Measurements from ENCODE around the gene RAB5B.

The RAB5B gene

GRCh38 chr12:55973599-55974307, at the start of gene RAB5B:
Gene RAB5B (plus strand): TSS chr12:55974078. CDS start chr12:55986961, 12,883 bp downstream.
- no peaks in the 10 kb centered on the region for H3K27me3 ChIP-seq (ENCODE audit: insufficient read depth, low read depth, severe bottlenecking)
- no peak for TF ChIP-seq CTCF (IDR thresholded peaks at IDR 0.05; ENCODE audit: low read depth, low read length)
- no peaks in the 10 kb centered on the region for H3K9me3 ChIP-seq (ENCODE audit: severe bottlenecking)
- DNase-seq, result peak; percentile 99
- H3K4me3 ChIP-seq (ENCODE audit: low read depth, low read length), result peak within 1 kb of the TSS; percentile 81
- H3K36me3 ChIP-seq, result peaks cover 31% of the 10 kb centered on the region
- peak within 1 kb of the TSS; percentile 81 for H3K27ac ChIP-seq

- DNase-seq, result no peak
- no peak for TF ChIP-seq CTCF (IDR thresholded peaks at IDR 0.05; ENCODE audit: low read depth, low read length)
- H3K36me3 ChIP-seq, result peaks cover 17% of the 10 kb centered on the region
- no peaks in the 10 kb centered on the region for H3K27me3 ChIP-seq (ENCODE audit: insufficient read depth, low read depth, severe bottlenecking)
- H3K4me3 ChIP-seq (ENCODE audit: low read depth, low read length), result no peak overlapping the region
- no peak overlapping the region for H3K27ac ChIP-seq
- H3K9me3 ChIP-seq (ENCODE audit: severe bottlenecking), result no peaks in the 10 kb centered on the region
Observed at GRCh38 chr12:55925371-55925770, 48.5 kb upstream of the RAB5B start.

GRCh38 chr12:55925870-55926737, 47.8 kb upstream of the RAB5B start:
- H3K36me3 ChIP-seq, result peaks cover 15% of the 10 kb centered on the region
- peak overlapping the region; percentile 88 for H3K27ac ChIP-seq
- no peaks in the 10 kb centered on the region for H3K9me3 ChIP-seq (ENCODE audit: severe bottlenecking)
- peak overlapping the region; percentile 79 for H3K4me3 ChIP-seq (ENCODE audit: low read depth, low read length)
- no peaks in the 10 kb centered on the region for H3K27me3 ChIP-seq (ENCODE audit: insufficient read depth, low read depth, severe bottlenecking)
- TF ChIP-seq CTCF (IDR thresholded peaks at IDR 0.05; ENCODE audit: low read depth, low read length), result no peak
- DNase-seq, result no peak

- peak; percentile 72 for TF ChIP-seq CTCF (IDR thresholded peaks at IDR 0.05; ENCODE audit: low read depth, low read length)
- H3K4me3 ChIP-seq (ENCODE audit: low read depth, low read length), result peak overlapping the region; percentile 79
- H3K27me3 ChIP-seq (ENCODE audit: insufficient read depth, low read depth, severe bottlenecking), result no peaks in the 10 kb centered on the region
- DNase-seq, result peak; percentile 91
- peak overlapping the region; percentile 88 for H3K27ac ChIP-seq
- no peaks in the 10 kb centered on the region for H3K9me3 ChIP-seq (ENCODE audit: severe bottlenecking)
- H3K36me3 ChIP-seq, result peaks cover 13% of the 10 kb centered on the region; the same call in 1 of the 2 replicates
Observed at GRCh38 chr12:55926738-55927587, 46.9 kb upstream of the RAB5B start.

GRCh38 chr12:55927588-55928502, 46.0 kb upstream of the RAB5B start, which contains the start of gene PYM1:
Gene PYM1 (minus strand): TSS chr12:55927894. CDS start chr12:55927761, 133 bp downstream.
- no peak for TF ChIP-seq CTCF (IDR thresholded peaks at IDR 0.05; ENCODE audit: low read depth, low read length)
- H3K27me3 ChIP-seq (ENCODE audit: insufficient read depth, low read depth, severe bottlenecking), result no peaks in the 10 kb centered on the region
- H3K4me3 ChIP-seq (ENCODE audit: low read depth, low read length), result peak within 1 kb of the TSS; percentile 79
- peaks cover 10% of the 10 kb centered on the region; the same call in 1 of the 2 replicates for H3K36me3 ChIP-seq
- H3K9me3 ChIP-seq (ENCODE audit: severe bottlenecking), result no peaks in the 10 kb centered on the region
- peak; percentile 69 for DNase-seq
- peak within 1 kb of the TSS; percentile 88 for H3K27ac ChIP-seq
